IPS-20b (cell line): ENCODE results near the gene SIX5.

Source experiments
- H3K27ac ChIP-seq: one replicate; pipeline ENCODE4 v1.5.1; 2013; ENCODE audit warnings: low read length
- H3K27me3 ChIP-seq: 2 replicates; pipeline ENCODE4 v1.6.1; 2013; ENCODE audit warnings: mild to moderate bottlenecking, low read length, inconsistent platforms; ENCODE audit not compliant: insufficient read depth
- H3K36me3 ChIP-seq: 2 replicates; pipeline ENCODE4 v1.6.1; 2013; ENCODE audit warnings: low read depth, mild to moderate bottlenecking, inconsistent platforms, low read length, moderate library complexity; ENCODE audit not compliant: insufficient read depth
- H3K4me1 ChIP-seq: 2 replicates; pipeline ENCODE4 v1.6.1; 2013; ENCODE audit warnings: mild to moderate bottlenecking, control low read depth, inconsistent platforms, low read length, moderate library complexity; ENCODE audit not compliant: insufficient read depth
- H3K4me3 ChIP-seq: 2 replicates; pipeline ENCODE4 v1.5.1; 2013; ENCODE audit warnings: mild to moderate bottlenecking, low read length, inconsistent platforms
- H3K9ac ChIP-seq: 2 replicates; pipeline ENCODE4 v1.6.1; 2013; ENCODE audit warnings: low read depth, mild to moderate bottlenecking, inconsistent platforms, low read length, moderate library complexity
- H3K9me3 ChIP-seq: 2 replicates; pipeline ENCODE4 v1.6.1; 2013; ENCODE audit warnings: mild to moderate bottlenecking, low read depth, low read length, inconsistent platforms; ENCODE audit not compliant: insufficient read depth

The SIX5 gene

GRCh38 chr19:45780448-45781213 lies 11.6 kb upstream of the SIX5 start:
- Histone ChIP-seq H3K27me3 (peaks cover 15% of the 10 kb centered on the region), H3K27ac (no peak overlapping the region), H3K9ac (peak overlapping the region; percentile 22; the same call in 1 of the 2 replicates), H3K9me3 (no peaks in the 10 kb centered on the region), H3K4me1 (peaks cover 16% of the 10 kb centered on the region), H3K4me3 (no peak overlapping the region; the same call in 1 of the 2 replicates), H3K36me3 (peaks cover 28% of the 10 kb centered on the region)

- Histone ChIP-seq H3K27me3 (peaks cover 15% of the 10 kb centered on the region), H3K27ac (no peak overlapping the region), H3K4me1 (peaks cover 16% of the 10 kb centered on the region), H3K9ac (peak overlapping the region; percentile 22; the same call in 1 of the 2 replicates), H3K9me3 (no peaks in the 10 kb centered on the region), H3K36me3 (peaks cover 23% of the 10 kb centered on the region), H3K4me3 (peak overlapping the region; percentile 45; the same call in 1 of the 2 replicates)
Measured at GRCh38 chr19:45780146-45780447, 11.0 kb upstream of the SIX5 start.

DNA sequence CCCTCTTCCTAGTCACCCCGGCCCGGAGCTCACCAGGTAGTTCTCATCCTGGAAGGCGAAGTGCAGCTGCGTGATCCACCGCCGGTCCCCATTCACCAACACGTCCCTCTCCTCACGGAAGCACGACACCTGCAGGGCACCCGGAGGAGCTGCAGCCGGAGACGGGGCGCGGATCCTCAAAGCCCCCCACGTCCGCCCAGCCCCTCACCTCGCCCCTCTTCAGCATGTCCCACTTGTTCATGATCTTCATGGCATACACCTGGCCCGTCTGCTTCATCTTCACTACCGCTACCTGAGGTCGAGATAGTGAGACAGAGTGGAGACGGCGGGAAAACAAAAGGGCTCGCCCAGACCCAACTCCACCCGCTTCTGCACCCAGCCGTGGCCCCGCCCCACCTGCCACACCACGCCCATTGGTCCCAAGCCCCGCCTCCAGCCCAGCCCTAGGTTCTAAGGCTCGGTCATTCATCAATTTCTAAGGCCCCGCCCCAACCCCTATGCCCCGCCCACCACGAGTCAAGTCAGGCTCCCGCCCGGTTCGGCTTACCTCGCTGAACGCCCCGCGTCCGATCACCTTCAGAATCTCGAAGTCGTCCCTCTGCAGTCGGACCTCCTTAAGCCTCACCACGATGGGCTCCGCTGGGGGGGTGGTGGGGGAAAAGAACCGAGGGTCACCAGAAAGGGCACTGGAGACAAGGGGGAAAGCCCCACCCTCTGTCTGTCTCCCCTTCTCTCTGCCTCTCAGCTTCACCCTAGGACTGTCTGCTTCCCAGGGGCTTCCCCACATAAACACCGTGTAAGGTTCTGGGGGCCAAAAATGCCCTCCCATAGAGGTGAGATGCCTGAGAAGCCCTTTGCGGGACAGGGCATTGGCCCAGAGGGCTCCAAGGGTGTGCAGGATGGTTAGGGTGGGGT lies 10.4 kb upstream of the SIX5 start:
- Histone ChIP-seq H3K4me1 (peaks cover 16% of the 10 kb centered on the region), H3K27me3 (peaks cover 15% of the 10 kb centered on the region), H3K27ac (no peak overlapping the region), H3K9me3 (no peaks in the 10 kb centered on the region), H3K9ac (peak overlapping the region; percentile 22; the same call in 1 of the 2 replicates), H3K36me3 (peaks cover 17% of the 10 kb centered on the region), H3K4me3 (peak overlapping the region; percentile 63)

- no peaks in the 10 kb centered on the region for H3K9me3 ChIP-seq
- peaks cover 15% of the 10 kb centered on the region for H3K27me3 ChIP-seq
- H3K9ac ChIP-seq, result no peak overlapping the region
- H3K4me3 ChIP-seq, result no peak overlapping the region
- peaks cover 23% of the 10 kb centered on the region for H3K36me3 ChIP-seq
- H3K27ac ChIP-seq, result no peak overlapping the region
- peaks cover 15% of the 10 kb centered on the region for H3K4me1 ChIP-seq
Measured at GRCh38 chr19:45778010-45778661, 9.1 kb upstream of the SIX5 start.

- Histone ChIP-seq H3K4me3 (no peak overlapping the region), H3K27me3 (peaks cover 15% of the 10 kb centered on the region), H3K9me3 (no peaks in the 10 kb centered on the region), H3K27ac (no peak overlapping the region), H3K36me3 (peaks cover 25% of the 10 kb centered on the region), H3K9ac (no peak overlapping the region), H3K4me1 (peaks cover 12% of the 10 kb centered on the region)
Measured at GRCh38 chr19:45777395-45777961, 8.4 kb upstream of the SIX5 start.

GRCh38 chr19:45774765-45775164 lies 5.7 kb upstream of the SIX5 start:
- no peak overlapping the region for H3K27ac ChIP-seq
- peaks cover 1% of the 10 kb centered on the region for H3K4me1 ChIP-seq
- peaks cover 25% of the 10 kb centered on the region for H3K36me3 ChIP-seq
- H3K9me3 ChIP-seq, result no peaks in the 10 kb centered on the region
- no peak overlapping the region for H3K4me3 ChIP-seq
- H3K27me3 ChIP-seq, result no peaks in the 10 kb centered on the region; the same call in 1 of the 2 replicates
- H3K9ac ChIP-seq, result no peak overlapping the region

DNA sequence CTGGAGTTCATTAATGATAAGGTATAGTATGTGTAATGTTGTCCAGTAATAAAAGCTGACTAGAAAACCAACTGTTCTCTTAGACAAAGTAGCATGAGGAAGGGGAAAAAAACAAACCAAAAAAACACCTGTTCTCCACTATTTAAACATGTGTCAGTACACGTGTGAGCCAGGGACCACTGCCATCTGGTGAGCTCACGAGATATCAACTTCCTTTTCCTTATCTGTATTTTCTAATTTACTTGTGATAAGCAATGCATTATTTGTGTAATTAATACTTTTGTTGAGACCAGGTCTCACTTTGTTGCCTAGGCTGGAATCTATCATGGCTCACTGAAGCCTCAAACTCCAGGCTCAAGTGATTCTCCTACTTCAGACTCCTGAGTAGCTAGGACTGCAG lies 4.3 kb upstream of the SIX5 start:
- Histone ChIP-seq H3K27me3 (no peaks in the 10 kb centered on the region), H3K27ac (no peak overlapping the region)

GRCh38 chr19:45772912-45773311 lies 3.9 kb upstream of the SIX5 start:
- Histone ChIP-seq H3K27ac (no peak overlapping the region), H3K36me3 (peaks cover 22% of the 10 kb centered on the region), H3K4me1 (no peaks in the 10 kb centered on the region), H3K9me3 (no peaks in the 10 kb centered on the region), H3K4me3 (no peak overlapping the region), H3K9ac (no peak overlapping the region), H3K27me3 (no peaks in the 10 kb centered on the region)

More for the DNA sequence above, 4.3 kb upstream of the SIX5 start:
- H3K9ac ChIP-seq, result no peak overlapping the region
- H3K9me3 ChIP-seq, result no peaks in the 10 kb centered on the region
- peaks cover 25% of the 10 kb centered on the region for H3K36me3 ChIP-seq
- H3K4me3 ChIP-seq, result no peak overlapping the region
- no peaks in the 10 kb centered on the region for H3K4me1 ChIP-seq

- H3K27ac ChIP-seq, result no peak overlapping the region
Measured at GRCh38 chr19:45772130-45772840, 3.2 kb upstream of the SIX5 start.

DNA sequence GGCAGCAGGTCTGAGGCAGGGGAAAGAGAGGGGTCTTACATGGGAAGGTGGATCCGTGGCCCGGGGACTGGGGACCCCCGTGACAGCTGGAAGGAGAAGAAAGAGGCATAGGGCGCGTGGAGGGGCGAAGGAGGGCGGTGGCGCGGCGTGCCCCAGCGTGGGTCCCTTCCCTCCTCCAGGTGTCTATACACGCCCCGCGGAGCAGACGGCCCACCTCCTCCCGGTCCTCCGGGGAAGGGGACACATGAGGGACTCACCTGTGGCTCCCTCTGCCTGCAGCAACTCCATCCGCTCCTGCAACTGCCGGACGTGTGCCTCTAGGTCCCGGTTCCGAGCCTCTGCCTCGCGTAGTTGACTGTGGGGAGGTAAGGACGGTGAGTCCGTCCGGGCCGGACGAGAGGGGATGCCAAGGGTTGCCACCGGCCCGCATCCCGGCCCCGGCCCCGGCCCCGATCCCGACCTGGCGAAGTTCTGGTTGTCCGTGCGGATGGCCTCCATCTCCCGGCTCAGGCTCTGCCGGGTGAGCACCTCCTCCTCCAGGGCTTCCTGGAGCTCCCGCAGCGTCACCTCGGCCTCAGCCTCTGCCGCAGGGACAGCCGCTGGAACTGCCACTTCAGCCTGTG lies 2.4 kb upstream of the SIX5 start:
- H3K27ac ChIP-seq, result no peak overlapping the region
- H3K4me3 ChIP-seq, result peak overlapping the region; percentile 56; the same call in 1 of the 2 replicates

More at GRCh38 chr19:45772130-45772840, 3.2 kb upstream of the SIX5 start:
- Histone ChIP-seq H3K36me3 (peaks cover 16% of the 10 kb centered on the region), H3K4me3 (no peak overlapping the region), H3K9ac (no peak overlapping the region), H3K9me3 (no peaks in the 10 kb centered on the region), H3K27me3 (no peaks in the 10 kb centered on the region), H3K4me1 (no peaks in the 10 kb centered on the region)

More for the DNA sequence above, 2.4 kb upstream of the SIX5 start:
- H3K9me3 ChIP-seq, result no peaks in the 10 kb centered on the region
- H3K9ac ChIP-seq, result peak overlapping the region; percentile 55; the same call in 1 of the 2 replicates
- peaks cover 4% of the 10 kb centered on the region; the same call in 1 of the 2 replicates for H3K4me1 ChIP-seq
- no peaks in the 10 kb centered on the region for H3K27me3 ChIP-seq
- H3K36me3 ChIP-seq, result peaks cover 7% of the 10 kb centered on the region
